ENCODE measurements around the gene SLC22A17. TPM values are rescaled to one million over a fixed set of nuclear protein-coding genes. Genes with fewer than 3 reads are reported as not detected.
A peak's percentile ranks its signal among the peaks of the same experiment; 100 is the strongest.

Gene SLC22A17
- total and polyA plus RNA-seq, 10 of the 15 experiments (the other 5 are each of a cell fraction or from before 2014, with no cell fraction given): not detected

GRCh38 chr14:23358042-23358441 lies 5.4 kb upstream of the SLC22A17 start:
- no peak for FAIRE-seq
- no peaks in the 10 kb centered on the region for H3K36me3 ChIP-seq (ENCODE audit: control insufficient read depth in 2 of 2, insufficient read depth in 2 of 2, low read length in 1 of 2)

More at GRCh38 chr14:23358042-23358441, 5.4 kb upstream of the SLC22A17 start:
- Histone ChIP-seq H3K27me3 (replicated peaks in 1 of 2; ENCODE audit: control insufficient read depth in 2 of 2, insufficient read depth in 2 of 2, low read length in 1 of 2) (peaks cover 1 to 3% of the 10 kb centered on the region in 2 experiments; a peak in 2 of 4 replicates), H3K4me2 (ENCODE audit: control insufficient read depth, insufficient read depth) (no peak overlapping the region), H3K9ac (ENCODE audit: control insufficient read depth, insufficient read depth, low read length) (no peak overlapping the region), H3K79me2 (ENCODE audit: control insufficient read depth, insufficient read depth, low read length) (no peaks in the 10 kb centered on the region), H3K9me3 (replicated peaks; ENCODE audit: control insufficient read depth, insufficient read depth, low read length) (no peaks in the 10 kb centered on the region), H3K27ac (ENCODE audit: control insufficient read depth, insufficient read depth) (no peak overlapping the region), H4K20me1 (ENCODE audit: control insufficient read depth, insufficient read depth) (no peaks in the 10 kb centered on the region), H2AFZ (ENCODE audit: control insufficient read depth, low read depth, low read length) (no peak overlapping the region), H3K4me1 (ENCODE audit: control insufficient read depth, insufficient read depth, low read length) (no peaks in the 10 kb centered on the region), H3K4me3 (no peak overlapping the region)
- intact Hi-C loops (cut with micrococcal nuclease; ENCODE audit: unreplicated experiment) (no loop called here), in situ Hi-C loops (cut with MboI) (no loop called here)
- peak; percentile 46; the same call in 2 of the 3 replicates for ATAC-seq
- ChIA-PET POLR2A (no interaction called here), CTCF (no interaction called here), RAD21 (ENCODE audit: unreplicated experiment) (no interaction called here), SMC1A (ENCODE audit: uncharacterized antibody, unreplicated experiment) (no interaction called here)
- 0% methylated on average over 3 of the region's 3 CpGs for WGBS (ENCODE audit: insufficient coverage, insufficient replicate concordance, low lambda C conversion rate, missing lambda C conversion rate)
- no peak for TF ChIP-seq FOXM1 (IDR thresholded peaks at IDR 0.05; ENCODE audit: low read depth, low read length)
- TF ChIP-seq CHD1 (IDR thresholded peaks at IDR 0.05; ENCODE audit: low read depth, low read length): no peak
- TF ChIP-seq ZBTB11 (CRISPR knock-in tag; IDR thresholded peaks at IDR 0.05): no peak
- no peak for TF ChIP-seq PKNOX1 (IDR thresholded peaks at IDR 0.05)
- TF ChIP-seq HDAC6 (IDR thresholded peaks at IDR 0.05; ENCODE audit: unreplicated experiment): no peak
- no peak for TF ChIP-seq RUNX3 (IDR thresholded peaks at IDR 0.05; ENCODE audit: low read length)
- no peak for TF ChIP-seq ZNF384 (IDR thresholded peaks at IDR 0.05; ENCODE audit: borderline replicate concordance, low read depth, low read length)
- no peak for TF ChIP-seq RELA (IDR thresholded peaks at IDR 0.05; ENCODE audit: borderline replicate concordance, partially characterized antibody)
- TF ChIP-seq ATF7 (IDR thresholded peaks at IDR 0.05; ENCODE audit: low read depth): no peak
- no peak for TF ChIP-seq POLR2AphosphoS2 (IDR thresholded peaks at IDR 0.05; ENCODE audit: low read depth, low read length)
- no peak for TF ChIP-seq PAX5 (IDR thresholded peaks at IDR 0.05; ENCODE audit: borderline replicate concordance, low read depth, low read length)
- TF ChIP-seq, protein P1, sequence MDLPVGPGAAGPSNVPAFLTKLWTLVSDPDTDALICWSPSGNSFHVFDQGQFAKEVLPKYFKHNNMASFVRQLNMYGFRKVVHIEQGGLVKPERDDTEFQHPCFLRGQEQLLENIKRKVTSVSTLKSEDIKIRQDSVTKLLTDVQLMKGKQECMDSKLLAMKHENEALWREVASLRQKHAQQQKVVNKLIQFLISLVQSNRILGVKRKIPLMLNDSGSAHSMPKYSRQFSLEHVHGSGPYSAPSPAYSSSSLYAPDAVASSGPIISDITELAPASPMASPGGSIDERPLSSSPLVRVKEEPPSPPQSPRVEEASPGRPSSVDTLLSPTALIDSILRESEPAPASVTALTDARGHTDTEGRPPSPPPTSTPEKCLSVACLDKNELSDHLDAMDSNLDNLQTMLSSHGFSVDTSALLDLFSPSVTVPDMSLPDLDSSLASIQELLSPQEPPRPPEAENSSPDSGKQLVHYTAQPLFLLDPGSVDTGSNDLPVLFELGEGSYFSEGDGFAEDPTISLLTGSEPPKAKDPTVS (IDR thresholded peaks at IDR 0.05; ENCODE audit: low read depth, low read length): no peak
- TF ChIP-seq DPF2 (IDR thresholded peaks at IDR 0.05): no peak
- no peak for TF ChIP-seq JUNB (IDR thresholded peaks at IDR 0.05)
- no TSS peak for BruUV-seq (replicated peaks)
- no peak for DNase-seq (ENCODE audit: low read depth, low spot score)
